K562 (cell line): ENCODE measurements around the gene DAZAP1. TPM values are rescaled to one million over a fixed set of nuclear protein-coding genes. Genes with fewer than 3 reads are reported as not detected.
A peak's percentile ranks its signal among the peaks of the same experiment; 100 is the strongest.

Source experiments
- ATAC-seq: fragments of 200-7000 bp; cut with Tn5 transposase; 3 replicates; pipeline ENCODE4 v1.9.1; 2020; ENCODE audit warnings: moderate library complexity
- BruUV-seq: library from RNA; stranded (reverse); fragments of 400-500 nt; replicated peaks from 2 replicates; lab custom pipeline; 2021; lab: Mats Ljungman, UMichigan
- CTCF ChIA-PET: fragments of 300-600 bp; formaldehyde crosslinking; extraction: SDS; loops from one replicate; lab custom pipeline; 2021; ENCODE audit warnings: low intra/inter-chr PET ratio; lab: Yijun Ruan, JAX
- POLR2A ChIA-PET: fragments of 300-600, 350-650 bp; sonication (Branson Sonifier 250); formaldehyde crosslinking; extraction: SDS; loops from one replicate; lab custom pipeline; 2021; ENCODE audit warnings: antibody characterized with exemption, inconsistent platforms; lab: Yijun Ruan, JAX
- DNase-seq, 4 experiments: peaks; one replicate each; pipeline versions ENCODE4 v3.0.0 to v3.0.0-alpha.2; 2011 to 2018; ENCODE audit warnings: low spot score in 3 of 4, mixed read lengths in 3 of 4; ENCODE audit errors: extremely low read depth in 1 of 4
- FAIRE-seq: peaks from 2 replicates; lab custom pipeline; 2011; peaks lifted over from hg19 to GRCh38; lab: Jason Lieb, UNC
- H2AFZ ChIP-seq: 2 replicates; pipeline ENCODE4 v1.6.0; 2011; ENCODE audit warnings: low read depth, low read length, control low read depth, inconsistent platforms
- H3K27ac ChIP-seq: fragments of 200-600 bp; 3 replicates; pipeline ENCODE4 v1.8.0; 2011; ENCODE audit warnings: low read depth, mild to moderate bottlenecking, control low read depth, inconsistent platforms, low read length, moderate library complexity, mixed read lengths; ENCODE audit errors: extremely low read depth
- H3K27me3 ChIP-seq, 2 experiments: fragments of 300-600 bp in 1 of 2; 2 replicates in 1 of 2; 3 replicates in 1 of 2; pipeline versions ENCODE4 v1.6.0 to v1.8.0; 2011; ENCODE audit warnings: inconsistent platforms in 2 of 2, low read length in 2 of 2, mild to moderate bottlenecking in 1 of 2, mixed read lengths in 1 of 2, moderate library complexity in 1 of 2; ENCODE audit not compliant: control insufficient read depth in 2 of 2, insufficient read depth in 2 of 2
- H3K36me3 ChIP-seq: fragments of 300-600 bp; 3 replicates; pipeline ENCODE4 v1.8.0; 2011; ENCODE audit warnings: mild to moderate bottlenecking, low read length, inconsistent platforms; ENCODE audit not compliant: control insufficient read depth, insufficient read depth
- H3K4me1 ChIP-seq, 2 experiments: fragments of 200-600 bp in 1 of 2; replicated peaks in 1 of 2; 2 replicates in 1 of 2; 3 replicates in 1 of 2; pipeline versions ENCODE4 v1.5.1 to v1.8.0; 2011; ENCODE audit warnings: inconsistent platforms in 2 of 2, low read length in 2 of 2, mild to moderate bottlenecking in 1 of 2, mixed read lengths in 1 of 2, moderate library complexity in 1 of 2; ENCODE audit not compliant: control insufficient read depth in 2 of 2, insufficient read depth in 2 of 2
- H3K4me2 ChIP-seq: 2 replicates; pipeline ENCODE4 v1.6.1; 2011; ENCODE audit warnings: low read length, control low read depth, inconsistent platforms, mixed read lengths; ENCODE audit not compliant: insufficient read depth
- H3K4me3 ChIP-seq: fragments of 200-600 bp; sonication (generic), shearing (Covaris generic); 2 replicates; pipeline ENCODE4 v1.5.1; 2016; ENCODE audit warnings: control low read depth, inconsistent platforms
- H3K79me2 ChIP-seq: fragments of 200-600 bp; 3 replicates; pipeline ENCODE4 v1.8.0; 2011; ENCODE audit warnings: low read length, inconsistent platforms; ENCODE audit not compliant: control insufficient read depth, insufficient read depth
- H3K9ac ChIP-seq, 2 experiments: 2 replicates each; pipeline versions ENCODE4 v1.6.0 to v1.6.1; 2011; ENCODE audit warnings: low read depth in 2 of 2, low read length in 2 of 2, control low read depth in 1 of 2, inconsistent platforms in 1 of 2, mild to moderate bottlenecking in 1 of 2, mixed read lengths in 1 of 2; ENCODE audit not compliant: insufficient read depth in 1 of 2
- H3K9me1 ChIP-seq: one replicate; pipeline ENCODE4 v1.6.0; 2011; ENCODE audit warnings: inconsistent platforms, mild to moderate bottlenecking, low read length, moderate library complexity; ENCODE audit not compliant: control insufficient read depth, insufficient read depth
- H3K9me3 ChIP-seq: replicated peaks from 2 replicates; pipeline ENCODE4 v1.5.1; 2011; ENCODE audit warnings: low read depth, low read length, inconsistent platforms; ENCODE audit not compliant: control insufficient read depth, insufficient read depth
- H4K20me1 ChIP-seq: replicated peaks from 2 replicates; pipeline ENCODE4 v1.6.1; 2011; ENCODE audit warnings: low read length, inconsistent platforms, mixed read lengths; ENCODE audit not compliant: control insufficient read depth, insufficient read depth
- NR3C1 ChIP-seq: sonication (generic); formaldehyde crosslinking; IDR thresholded peaks from 2 replicates; pipeline ENCODE4 v1.8.1; 2022; ENCODE audit warnings: missing genetic modification reagents
- POLR2G ChIP-seq: fragments of 200-400 bp; formaldehyde crosslinking; IDR thresholded peaks from 2 replicates; pipeline ENCODE4 v1.6.1; 2017; ENCODE audit warnings: low read depth, mild to moderate bottlenecking, antibody characterized with exemption, low read length, moderate library complexity
- RBFOX2 ChIP-seq: fragments of 200-400 bp; formaldehyde crosslinking; IDR thresholded peaks from 2 replicates; pipeline ENCODE4 v1.6.1; 2017; ENCODE audit warnings: low read depth, mild to moderate bottlenecking, low read length, moderate library complexity
- ZBTB33 ChIP-seq: sonication (generic); formaldehyde crosslinking; IDR thresholded peaks from 2 replicates; pipeline ENCODE4 v1.8.1; 2023; ENCODE audit warnings: mild to moderate bottlenecking, missing genetic modification reagents
- WGBS: fragments of 100-300 bp; shearing (Covaris generic); methylation state at CpG from one replicate; pipeline ENCODE4 v1.1.6; 2016; ENCODE audit warnings: low coverage, mixed read lengths; ENCODE audit not compliant: insufficient coverage; ENCODE audit errors: missing lambda C conversion rate; 5-methylcytosine and 5-hydroxymethylcytosine counted together
- in situ Hi-C: fragments of 300-500 bp; cut with MboI; formaldehyde crosslinking; loops from 4 replicates; pipeline ENCODE4 v1.15.0; 2018; ENCODE audit warnings: inconsistent platforms, mixed read lengths
- intact Hi-C: fragments of 100-400 bp; cut with micrococcal nuclease; formaldehyde crosslinking; loops from 2 replicates; pipeline ENCODE4 v1.14.2; 2022
- polyA plus RNA-seq, 8 experiments: library from polyadenylated mRNA; depleted of rRNA in 4 of 8; stranded (reverse) in 5 of 8; unstranded in 3 of 8; fragments of >200 nt; fragmentation: Nextera tagmentation in 2 of 8; fragmentation: Illumina TruSeq in 1 of 8; extraction: Ambion mirVana in 2 of 8; extraction: Trizol in 1 of 8; gene quantifications; 2 replicates each; pipeline versions ENCODE4 v1.2.1 to v1.2.3, GENCODE V29; 2011 to 2014; ENCODE audit warnings: inconsistent platforms in 1 of 8, missing spikeins in 1 of 8
- total RNA-seq, 7 experiments: library from RNA; depleted of rRNA in 6 of 7; stranded (reverse); fragments of >200 nt in 6 of 7; fragmentation: Illumina TruSeq in 2 of 7; extraction: Trizol in 2 of 7; gene quantifications; 2 replicates each; pipeline versions ENCODE4 v1.2.1 to v1.2.3, GENCODE V29; 2011 to 2021; ENCODE audit warnings: low replicate concordance in 1 of 7

Gene DAZAP1
- total and polyA plus RNA-seq, 9 of the 15 experiments (the other 6 are each of a cell fraction or from before 2014, with no cell fraction given): 10.8 to 289 (median 142) TPM

GRCh38 chr19:1465191-1466016 lies 58.0 kb downstream of the DAZAP1 start:
- in situ Hi-C loops: no loop called here
- CTCF ChIA-PET: no interaction called here

More at GRCh38 chr19:1465191-1466016, 58.0 kb downstream of the DAZAP1 start:
- POLR2A ChIA-PET: interaction anchor here (0.6 to 1.6 kb wide), 2 partner anchors 10 to 82 kb away, joined by 3 to 6 read pairs; no protein-coding TSS in a partner anchor
- BruUV-seq: no TSS peak
- Histone ChIP-seq H3K4me2 (no peak overlapping the region), H3K9ac (no peak overlapping the region), H2AFZ (no peak overlapping the region), H3K4me3 (no peak overlapping the region), H3K27ac (no peak overlapping the region), H3K4me1 (peaks cover 0 to 54% of the 10 kb centered on the region in 2 experiments; a peak in 2 of 5 replicates), H3K79me2 (peaks cover 5% of the 10 kb centered on the region; the same call in 2 of the 3 replicates), H3K9me1 (no peaks in the 10 kb centered on the region), H3K27me3 (no peaks in the 10 kb centered on the region), H3K36me3 (peaks cover 2% of the 10 kb centered on the region; the same call in 1 of the 3 replicates), H3K9me3 (no peaks in the 10 kb centered on the region), H4K20me1 (peaks cover 5% of the 10 kb centered on the region; the same call in 1 of the 2 replicates)
- FAIRE-seq: no peak
- WGBS: 92% methylated on average over 37 of the region's 83 CpGs
- ATAC-seq: no peak
- no peak for DNase-seq
- intact Hi-C loops: no loop called here
- TF ChIP-seq NR3C1 (CRISPR knock-in tag): no peak
- peak; percentile 12; the same call in 1 of the 2 replicates for TF ChIP-seq POLR2G
- 0 out of 2 replicates have a peak, but pooled peaks have one; percentile 21 for TF ChIP-seq RBFOX2
- peak; percentile 92 for TF ChIP-seq ZBTB33
